HK-2 (cell line): ENCODE measurements around the gene SRRT.
A peak's percentile ranks its signal among the peaks of the same experiment; 100 is the strongest.

Source experiments
- DNase-seq: peaks from one replicate; pipeline ENCODE4 v3.0.0-alpha.2; 2018; ENCODE audit not compliant: unreplicated experiment

SRRT gene

DNA sequence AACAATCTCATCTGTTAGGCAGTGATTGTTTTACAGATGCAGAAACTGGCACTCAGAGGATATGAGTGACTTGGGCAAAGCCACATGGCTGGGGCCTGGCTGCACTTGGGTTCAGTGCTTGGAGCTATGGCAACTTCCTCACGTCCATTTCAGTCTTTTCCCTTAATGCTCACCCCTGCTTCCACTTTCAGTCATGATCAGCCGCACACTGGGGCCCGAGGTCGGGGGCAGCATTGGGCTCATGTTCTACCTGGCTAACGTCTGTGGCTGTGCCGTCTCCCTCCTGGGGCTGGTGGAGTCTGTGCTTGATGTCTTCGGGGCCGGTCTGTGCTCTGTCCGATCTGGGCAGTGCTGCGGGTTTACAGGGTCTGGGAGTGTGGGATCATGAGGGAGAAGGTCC, 19.4 kb upstream of the SRRT start:
- DNase-seq = no peak

DNA sequence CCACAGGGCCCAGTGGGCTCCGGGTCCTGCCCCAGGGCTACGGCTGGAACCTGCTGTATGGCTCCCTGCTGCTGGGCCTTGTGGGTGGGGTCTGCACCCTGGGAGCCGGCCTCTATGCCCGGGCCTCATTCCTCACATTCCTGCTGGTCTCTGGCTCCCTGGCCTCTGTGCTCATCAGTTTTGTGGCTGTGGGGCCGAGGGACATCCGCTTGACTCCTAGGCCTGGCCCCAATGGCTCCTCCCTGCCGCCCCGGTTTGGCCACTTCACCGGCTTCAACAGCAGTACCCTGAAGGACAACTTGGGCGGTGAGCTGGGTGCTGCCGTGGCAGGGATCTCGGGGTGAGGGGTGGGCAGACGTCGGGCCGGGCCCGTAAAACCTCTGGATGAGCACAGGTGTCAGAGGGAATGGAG, 18.0 kb upstream of the SRRT start:
- no peak for DNase-seq

DNA sequence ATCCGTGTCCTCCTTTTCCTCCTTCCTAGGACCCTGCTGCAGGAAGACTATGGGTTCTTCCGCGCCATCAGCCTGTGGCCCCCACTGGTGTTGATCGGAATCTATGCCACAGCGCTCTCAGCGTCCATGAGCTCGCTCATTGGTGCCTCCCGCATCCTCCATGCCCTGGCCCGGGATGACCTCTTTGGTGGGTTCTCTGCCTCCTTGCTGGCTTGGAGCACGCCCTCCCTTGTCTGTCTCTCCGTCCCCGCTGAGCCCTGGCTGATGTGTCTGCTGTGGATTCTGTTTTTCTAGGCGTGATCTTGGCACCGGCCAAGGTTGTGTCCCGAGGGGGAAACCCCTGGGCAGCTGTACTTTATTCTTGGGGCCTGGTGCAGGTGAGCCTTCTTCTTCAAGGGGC, 15.0 kb upstream of the SRRT start:
- no peak for DNase-seq

DNA sequence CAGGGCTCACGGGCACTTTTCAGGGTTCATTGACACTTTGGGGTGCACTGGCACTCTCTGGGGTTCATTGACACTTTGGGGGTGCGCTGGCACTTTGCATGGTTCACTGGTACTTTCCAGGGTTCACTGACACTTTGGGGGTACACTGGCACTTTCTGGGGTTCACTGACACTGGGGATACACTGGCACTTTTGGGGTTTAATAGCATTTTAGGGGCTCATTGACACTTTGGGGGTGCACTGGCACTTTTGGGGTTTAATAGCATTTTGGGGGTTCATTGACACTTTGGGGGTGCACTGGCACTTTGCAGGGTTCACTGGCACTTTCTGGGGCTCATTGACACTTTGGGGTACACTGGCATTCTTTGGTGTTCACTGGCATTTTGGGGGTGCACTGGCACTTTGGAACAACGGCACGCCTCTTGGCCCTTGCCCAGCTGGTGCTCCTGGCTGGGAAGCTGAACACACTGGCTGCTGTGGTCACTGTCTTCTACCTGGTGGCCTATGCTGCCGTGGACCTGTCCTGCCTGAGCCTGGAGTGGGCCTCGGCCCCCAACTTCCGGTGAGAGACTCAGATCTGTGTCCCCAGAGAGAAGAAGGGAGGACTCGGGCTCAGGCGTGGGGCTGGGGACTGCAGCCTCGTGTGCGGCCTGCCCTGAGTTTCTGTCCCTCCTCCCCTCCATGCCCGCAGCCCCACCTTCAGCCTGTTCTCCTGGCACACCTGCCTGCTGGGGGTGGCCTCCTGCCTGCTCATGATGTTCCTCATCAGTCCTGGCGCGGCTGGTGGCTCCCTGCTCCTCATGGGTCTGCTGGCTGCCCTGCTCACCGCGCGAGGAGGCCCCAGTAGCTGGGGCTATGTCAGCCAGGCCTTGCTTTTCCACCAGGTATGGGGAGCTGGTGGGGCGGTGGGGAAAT, 13.9 kb upstream of the SRRT start:
- no peak for DNase-seq

DNA sequence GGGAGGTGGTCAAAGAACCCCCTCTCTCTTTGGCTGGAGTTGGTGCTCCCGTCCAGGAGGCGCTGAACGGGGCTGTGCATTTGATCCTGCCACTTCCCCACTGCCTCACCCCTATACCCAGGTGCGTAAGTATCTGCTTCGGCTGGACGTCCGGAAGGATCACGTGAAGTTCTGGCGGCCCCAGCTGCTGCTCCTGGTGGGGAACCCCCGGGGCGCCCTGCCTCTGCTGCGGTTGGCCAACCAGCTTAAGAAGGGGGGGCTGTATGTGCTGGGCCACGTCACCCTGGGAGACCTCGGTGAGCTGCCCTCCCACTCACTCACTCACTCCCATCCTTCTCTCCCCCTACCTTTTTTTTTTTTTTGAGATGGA, 13.3 kb upstream of the SRRT start:
- no peak for DNase-seq

DNA sequence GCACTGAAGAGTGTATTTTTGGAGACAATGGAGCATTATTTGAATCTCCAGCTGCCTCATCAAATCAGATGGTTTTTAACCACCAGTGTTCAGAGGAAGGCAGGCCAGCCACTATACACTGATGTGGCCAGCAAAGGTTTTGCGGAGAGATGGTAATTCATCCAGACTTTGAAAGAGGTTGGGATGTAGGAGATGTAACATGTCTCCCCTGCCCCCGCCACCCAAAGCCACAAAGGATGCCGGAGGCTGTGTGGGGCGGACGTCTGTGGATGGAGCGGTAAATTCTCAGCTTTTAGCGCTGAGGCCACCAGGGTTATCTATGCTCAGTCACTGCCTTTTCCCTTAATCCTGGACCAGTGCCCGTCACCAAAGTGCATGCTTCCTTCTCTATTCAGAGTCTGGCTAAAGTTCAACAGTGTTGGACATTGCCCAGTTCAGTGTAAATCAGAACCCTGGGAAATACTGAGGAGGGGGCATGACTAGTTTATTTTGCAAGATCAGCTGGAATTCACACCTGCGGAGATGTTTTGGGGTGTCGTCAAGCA, 11.4 kb upstream of the SRRT start:
- no peak for DNase-seq

DNA sequence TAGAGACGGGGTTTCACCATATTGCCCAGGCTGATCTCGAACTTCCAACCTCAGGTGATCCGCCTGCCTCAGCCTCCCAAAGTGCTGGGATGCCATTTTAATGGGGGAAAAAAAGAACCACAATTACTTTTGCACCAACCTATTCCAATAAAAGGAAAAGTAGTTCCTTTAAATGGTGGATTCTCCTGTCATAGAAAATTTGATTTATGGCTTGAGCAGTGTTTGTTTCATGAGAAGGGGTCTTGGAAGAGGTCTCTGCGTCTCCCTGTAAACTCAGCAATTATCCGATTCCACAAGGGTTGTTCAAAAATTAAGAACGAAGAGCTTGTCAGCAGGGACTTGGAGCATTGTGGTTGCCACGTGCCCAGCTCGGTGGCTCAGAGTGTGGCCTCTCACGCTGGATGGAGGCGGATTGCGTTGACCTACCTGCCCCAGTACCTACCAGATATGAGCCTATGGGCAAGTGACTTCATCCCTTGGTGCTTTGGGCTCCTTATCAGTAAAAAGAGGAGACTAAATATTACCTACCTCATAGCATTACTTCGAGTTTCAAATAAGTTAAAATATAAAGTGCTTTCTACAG, 10.5 kb upstream of the SRRT start:
- no peak for DNase-seq

DNA sequence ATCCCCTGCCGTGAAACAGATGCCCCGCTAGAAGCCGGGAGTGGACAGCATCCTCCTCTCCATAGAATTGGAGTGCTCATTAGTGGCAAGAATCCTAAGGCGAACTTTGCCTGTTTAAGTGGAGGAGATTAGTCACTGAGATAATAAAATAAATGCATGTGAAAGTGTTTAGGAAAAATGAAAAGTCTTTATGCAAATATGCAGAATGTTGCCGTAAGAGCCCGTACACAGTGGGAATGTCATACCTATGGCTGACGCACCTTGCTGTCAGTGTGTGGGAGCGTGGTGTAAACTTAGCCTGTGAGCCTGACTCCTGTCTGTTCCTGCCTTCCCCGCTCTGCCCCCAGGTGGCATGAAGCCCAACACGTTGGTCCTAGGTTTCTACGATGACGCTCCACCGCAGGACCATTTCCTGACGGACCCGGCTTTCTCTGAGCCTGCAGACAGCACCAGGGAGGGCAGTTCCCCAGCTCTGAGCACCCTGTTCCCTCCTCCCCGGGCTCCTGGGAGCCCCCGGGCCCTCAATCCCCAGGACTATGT, 9.5 kb upstream of the SRRT start:
- no peak for DNase-seq

DNA sequence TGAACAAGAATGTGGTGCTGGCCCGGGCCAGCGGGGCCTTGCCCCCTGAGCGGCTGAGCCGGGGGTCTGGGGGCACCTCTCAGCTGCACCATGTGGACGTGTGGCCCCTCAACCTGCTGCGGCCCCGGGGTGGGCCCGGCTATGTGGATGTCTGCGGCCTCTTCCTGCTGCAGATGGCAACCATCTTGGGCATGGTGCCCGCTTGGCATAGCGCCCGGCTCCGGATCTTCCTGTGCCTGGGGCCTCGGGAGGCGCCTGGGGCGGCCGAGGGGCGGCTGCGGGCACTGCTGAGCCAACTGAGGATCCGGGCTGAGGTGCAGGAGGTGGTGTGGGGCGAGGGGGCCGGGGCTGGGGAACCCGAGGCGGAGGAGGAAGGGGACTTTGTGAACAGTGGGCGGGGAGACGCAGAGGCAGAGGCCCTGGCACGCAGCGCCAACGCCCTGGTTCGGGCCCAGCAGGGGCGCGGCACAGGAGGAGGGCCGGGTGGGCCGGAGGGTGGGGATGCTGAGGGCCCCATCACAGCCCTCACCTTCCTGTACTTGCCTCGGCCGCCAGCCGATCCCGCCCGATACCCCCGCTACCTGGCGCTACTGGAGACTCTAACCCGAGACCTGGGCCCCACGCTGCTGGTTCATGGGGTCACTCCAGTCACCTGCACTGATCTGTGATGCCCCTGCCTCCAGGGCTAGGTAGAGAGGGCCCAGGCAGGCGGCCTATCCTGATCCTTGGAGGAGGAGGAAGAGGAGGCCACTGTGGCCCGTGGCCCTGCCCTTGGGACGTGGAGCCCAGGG, 8.8 kb upstream of the SRRT start:
- no peak for DNase-seq

DNA sequence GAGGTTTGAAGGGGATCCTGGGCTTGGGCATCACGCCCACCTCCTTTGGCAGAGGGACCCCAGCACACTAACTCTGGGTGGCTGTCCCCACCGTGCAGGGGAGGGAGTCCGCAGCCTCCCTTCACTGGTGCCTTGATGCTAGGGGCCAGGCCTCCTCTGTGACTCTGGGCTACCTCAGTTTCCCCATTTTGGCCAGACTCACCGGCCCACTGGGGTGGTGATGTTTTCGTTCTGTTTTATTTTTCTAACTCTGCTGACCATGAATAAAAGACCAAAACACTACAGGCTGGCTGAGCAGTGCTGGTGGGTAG, 8.2 kb upstream of the SRRT start:
- DNase-seq = no peak

DNA sequence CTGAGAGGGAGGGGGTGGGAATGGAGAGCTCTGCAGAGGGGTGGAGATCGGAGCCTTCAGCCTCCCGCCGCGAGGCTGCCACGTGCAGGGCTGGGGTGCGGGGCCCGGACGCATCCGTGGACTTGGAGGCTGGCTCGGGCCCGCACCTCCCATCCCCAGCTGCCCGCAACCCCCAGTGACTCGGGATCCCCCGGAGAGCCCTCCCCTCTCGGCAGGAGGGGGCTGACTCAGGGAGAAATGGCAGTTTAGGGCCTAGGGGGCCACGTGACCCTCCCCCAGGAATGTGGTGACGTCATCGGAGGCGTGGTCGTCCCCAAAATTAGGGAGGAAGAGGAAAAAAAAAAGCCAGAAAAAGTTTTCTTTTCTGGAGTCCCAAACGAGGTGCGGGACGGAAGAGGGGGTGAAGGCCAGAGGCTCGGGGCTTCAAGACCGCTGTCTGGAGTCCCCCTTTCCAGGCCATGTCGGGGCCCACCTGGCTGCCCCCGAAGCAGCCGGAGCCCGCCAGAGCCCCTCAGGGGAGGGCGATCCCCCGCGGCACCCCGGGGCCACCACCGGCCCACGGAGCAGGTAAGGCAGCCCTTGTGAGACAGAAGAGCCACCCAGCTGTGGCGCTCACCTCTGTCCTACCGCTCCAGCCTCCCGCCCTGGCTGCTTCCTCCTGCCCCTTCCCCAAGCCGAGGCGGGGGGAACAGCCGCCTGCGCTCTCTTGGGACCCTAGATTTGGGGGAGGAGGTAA, 7.7 kb upstream of the SRRT start, which contains the start of gene TRIP6:
TSS of gene TRIP6 (plus strand) at position 348 of the 736 bp plus-strand sequence. CDS start at position 459, 111 bp downstream.
- DNase-seq = peak; percentile 93

DNA sequence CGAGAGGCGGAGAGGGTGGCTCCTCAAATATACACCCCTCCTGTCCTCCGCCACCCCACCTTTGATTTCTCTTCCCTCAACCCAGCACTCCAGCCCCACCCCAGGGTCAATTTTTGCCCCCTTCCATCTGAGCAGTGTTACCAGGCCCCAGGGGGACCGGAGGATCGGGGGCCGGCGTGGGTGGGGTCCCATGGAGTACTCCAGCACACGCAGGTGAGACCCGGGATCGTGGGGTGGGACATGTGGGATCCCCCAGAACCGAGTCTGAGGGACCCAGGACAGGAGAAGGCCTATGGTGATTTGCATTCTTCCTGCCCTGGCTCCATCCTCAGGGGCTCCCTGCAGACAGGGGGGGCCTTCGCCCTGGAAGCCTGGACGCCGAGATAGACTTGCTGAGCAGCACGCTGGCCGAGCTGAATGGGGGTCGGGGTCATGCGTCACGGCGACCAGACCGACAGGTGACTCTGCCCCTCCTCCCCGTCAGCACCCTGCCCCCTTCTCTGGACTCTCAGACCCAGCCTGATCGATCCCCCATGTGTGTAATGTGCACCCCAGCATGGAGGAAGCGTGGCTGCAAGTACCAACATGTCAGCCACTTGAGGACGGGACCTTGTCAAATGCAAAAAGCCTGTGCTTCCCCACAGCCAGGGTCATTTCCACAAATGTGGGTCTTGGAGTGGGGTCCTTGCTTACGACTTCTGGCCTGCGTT, 7.0 kb upstream of the SRRT start:
- no peak for DNase-seq

DNA sequence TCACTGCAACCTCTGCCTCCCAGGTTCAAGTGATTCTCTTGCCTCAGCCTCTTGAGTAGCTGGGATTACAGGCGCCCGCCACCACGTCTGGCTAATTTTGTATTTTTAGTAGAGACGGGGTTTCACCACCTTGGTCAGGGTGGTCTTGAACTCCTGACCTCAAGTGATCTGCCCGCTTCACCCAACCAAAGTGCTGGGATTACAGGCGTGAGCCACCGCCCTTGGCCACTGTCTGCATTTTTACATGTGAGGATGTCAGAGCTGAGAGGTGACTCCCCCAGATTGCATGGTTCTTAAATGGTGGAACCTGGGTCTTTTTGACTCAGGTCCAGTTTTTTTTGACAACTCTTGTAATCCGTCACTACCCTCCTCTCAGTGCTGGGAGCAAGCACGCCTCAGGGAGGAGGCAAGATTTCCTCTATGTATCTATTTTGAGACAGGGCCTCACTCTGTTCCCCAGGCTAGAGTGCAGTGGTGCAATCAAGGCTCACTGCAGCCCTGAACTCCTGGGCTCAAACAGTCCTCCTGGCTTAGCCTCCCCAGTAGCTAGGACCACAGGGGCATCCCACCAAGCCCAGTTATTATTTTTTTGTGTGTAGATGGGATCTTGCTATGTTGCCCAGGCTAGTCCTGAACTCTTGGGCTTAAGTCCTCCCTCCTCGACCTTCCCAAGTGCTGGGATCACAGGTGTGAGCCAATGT, 1.2 kb upstream of the SRRT start:
- DNase-seq = no peak

DNA sequence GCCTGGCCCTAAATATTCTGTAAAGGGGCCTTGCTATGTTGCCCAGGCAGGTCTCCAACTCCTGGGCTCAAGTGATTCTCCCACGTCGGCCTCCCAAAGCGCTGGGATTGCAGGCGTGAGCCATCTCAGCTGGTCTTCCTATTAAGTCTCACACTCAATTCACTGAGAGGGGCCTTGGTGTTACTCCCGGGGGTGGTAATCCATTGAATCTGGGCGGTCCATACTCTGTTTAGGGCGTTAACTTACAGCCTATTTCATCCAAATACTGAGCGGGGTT, 665 bp upstream of the SRRT start:
- DNase-seq = no peak

DNA sequence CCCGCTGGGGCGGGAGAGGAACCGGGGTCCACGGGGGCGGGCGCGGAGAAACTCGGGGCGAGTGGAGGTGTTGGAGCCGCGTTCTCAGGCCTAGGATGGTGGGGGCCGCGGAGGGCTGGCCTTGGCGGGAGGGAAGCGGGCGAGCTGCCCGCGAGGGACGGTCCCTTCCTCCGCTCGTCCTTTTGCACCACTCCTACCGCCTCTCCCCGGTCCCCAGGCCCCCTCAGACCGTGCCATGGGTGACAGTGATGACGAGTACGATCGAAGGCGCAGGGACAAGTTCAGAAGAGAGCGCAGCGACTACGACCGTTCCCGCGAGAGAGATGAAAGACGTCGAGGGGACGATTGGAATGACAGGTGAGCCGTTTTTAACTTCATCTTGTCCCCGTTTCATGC, 451 bp downstream of the SRRT start:
- DNase-seq = no peak

DNA sequence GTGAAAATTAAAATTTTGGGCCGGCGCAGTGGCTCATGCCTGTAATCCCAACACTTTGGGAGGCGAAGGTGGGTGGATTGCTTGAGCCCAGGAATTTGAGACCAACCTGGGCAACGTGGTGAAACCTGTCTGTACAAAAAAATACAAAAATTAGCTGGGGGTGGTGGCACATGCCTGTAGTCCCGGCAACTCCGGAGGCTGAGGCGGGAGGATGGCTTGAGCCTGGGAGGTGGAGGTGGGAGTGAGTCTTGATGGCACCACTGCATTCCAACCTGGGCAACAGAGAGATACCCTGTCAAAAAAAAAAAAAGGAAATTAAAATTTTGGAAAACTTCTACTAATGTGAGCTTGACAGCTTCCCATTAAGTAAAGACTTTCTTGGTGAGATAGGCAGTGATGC, 3.1 kb downstream of the SRRT start:
- no peak for DNase-seq

DNA sequence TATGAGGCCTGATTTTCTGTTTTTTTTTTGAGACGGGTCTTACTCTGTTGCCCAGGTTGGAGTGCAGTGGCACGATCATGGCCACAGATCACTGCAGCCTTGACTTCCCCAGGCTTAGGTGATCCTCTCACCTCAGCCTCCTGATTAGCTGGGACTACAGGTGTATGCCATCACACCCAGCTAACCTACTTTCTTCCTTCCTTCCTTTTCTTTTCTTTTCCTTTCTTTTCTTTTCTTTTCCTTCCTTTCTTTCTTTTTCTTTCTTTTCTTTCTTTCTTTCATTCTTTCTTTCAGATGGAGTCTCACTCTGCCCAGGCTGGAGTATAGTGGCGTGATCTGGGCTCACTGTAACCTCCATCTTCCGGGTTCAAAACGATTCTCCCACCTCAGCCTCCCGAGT, 3.8 kb downstream of the SRRT start:
- DNase-seq = no peak

DNA sequence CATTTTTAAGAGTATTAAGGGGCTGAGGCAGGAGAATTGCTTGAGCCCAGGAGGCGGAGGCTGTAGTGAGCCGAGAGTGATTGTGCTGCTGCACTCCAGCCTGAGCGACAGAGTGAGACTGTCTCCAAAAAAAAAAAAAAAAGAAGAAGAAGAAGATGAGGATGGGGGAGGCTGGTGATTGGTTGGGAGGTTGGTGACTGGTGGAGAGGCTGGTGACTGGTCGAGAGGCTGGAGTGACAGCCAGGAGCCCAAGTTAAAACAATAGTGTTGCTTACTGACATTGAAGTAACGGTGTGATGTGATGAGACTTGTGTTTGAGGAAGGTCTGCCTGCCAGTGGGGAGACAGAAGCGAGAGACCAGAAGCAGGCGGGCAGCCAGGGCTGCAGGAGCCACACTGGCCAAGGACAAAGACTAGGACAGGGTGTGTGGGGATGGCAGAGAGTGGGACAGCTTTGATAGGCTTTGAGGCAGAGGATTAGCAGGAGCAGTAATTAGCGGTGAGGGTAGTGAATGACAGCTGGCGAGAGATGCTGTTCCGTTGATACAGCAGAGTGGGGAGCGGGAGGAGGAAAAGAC, 4.9 kb downstream of the SRRT start:
- DNase-seq = no peak

DNA sequence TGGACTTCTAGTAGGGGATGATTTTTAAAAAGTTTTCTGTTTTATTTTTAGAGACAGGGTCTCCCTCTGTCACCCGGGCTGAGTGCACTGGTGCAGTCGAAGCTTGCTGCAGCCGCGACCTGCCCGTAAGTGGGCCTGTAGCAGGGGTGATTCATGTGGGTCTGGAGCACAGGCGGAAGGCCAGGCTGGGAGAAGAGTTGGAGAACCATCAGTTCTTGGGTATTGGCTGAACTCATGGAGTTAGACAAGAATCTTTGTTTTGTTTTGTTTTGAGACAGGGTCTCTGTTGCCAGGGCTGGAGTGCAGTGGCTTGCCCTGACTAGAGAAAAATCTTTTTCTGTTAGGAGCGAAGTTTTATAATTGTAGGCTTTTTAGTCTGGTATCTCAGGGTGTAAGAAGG, 5.7 kb downstream of the SRRT start:
- no peak for DNase-seq

DNA sequence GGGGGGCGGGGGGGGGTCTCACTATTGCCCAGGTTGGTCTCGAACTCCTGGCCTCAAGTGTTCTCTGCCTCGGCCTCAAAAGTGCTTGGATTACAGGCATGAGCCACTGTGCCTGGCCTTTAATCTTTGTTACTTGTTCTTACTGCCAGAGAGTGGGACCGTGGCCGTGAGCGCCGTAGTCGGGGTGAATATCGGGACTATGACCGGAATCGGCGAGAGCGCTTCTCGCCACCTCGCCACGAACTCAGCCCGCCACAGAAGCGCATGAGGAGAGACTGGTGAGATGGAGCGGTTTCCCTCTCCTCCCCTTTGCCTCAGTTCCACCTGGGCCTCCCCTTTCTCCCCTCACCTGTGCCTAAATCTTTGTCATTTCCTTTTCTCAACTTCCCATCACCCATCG, 6.2 kb downstream of the SRRT start:
- DNase-seq = no peak
